Measurements from ENCODE around the gene TRANK1. TPM values are rescaled to one million over a fixed set of nuclear protein-coding genes. Genes with fewer than 3 reads are reported as not detected.

Gene TRANK1
- total RNA-seq, 1 donor from 2014 or later, result 11.3 TPM

DNA sequence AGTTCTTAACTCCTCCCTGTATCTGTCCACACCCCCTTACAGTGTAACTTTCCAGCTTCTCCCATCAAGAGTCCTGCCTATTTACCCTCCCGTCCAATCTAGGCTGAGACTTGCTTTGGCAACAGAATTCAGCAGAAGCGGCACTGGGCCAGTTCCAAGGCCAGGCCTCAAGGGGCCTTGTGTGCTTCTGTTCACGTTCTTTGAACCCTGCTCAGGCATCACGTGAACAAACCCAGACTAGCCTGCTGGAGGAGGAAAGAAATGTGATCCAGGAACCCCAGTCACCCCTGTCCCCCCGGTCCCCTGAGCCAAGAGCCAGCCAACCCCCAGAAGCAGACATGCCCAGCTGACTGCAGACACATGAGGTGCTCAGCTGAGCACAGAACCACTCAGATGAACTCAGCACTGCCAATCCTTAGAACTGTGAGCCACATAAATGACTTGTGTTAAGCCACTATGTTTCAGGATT, 104.4 kb downstream of the TRANK1 start:
- TF ChIP-seq, protein P1, sequence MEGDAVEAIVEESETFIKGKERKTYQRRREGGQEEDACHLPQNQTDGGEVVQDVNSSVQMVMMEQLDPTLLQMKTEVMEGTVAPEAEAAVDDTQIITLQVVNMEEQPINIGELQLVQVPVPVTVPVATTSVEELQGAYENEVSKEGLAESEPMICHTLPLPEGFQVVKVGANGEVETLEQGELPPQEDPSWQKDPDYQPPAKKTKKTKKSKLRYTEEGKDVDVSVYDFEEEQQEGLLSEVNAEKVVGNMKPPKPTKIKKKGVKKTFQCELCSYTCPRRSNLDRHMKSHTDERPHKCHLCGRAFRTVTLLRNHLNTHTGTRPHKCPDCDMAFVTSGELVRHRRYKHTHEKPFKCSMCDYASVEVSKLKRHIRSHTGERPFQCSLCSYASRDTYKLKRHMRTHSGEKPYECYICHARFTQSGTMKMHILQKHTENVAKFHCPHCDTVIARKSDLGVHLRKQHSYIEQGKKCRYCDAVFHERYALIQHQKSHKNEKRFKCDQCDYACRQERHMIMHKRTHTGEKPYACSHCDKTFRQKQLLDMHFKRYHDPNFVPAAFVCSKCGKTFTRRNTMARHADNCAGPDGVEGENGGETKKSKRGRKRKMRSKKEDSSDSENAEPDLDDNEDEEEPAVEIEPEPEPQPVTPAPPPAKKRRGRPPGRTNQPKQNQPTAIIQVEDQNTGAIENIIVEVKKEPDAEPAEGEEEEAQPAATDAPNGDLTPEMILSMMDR (conservative IDR thresholded peaks at IDR 0.05), result no peak
- no peaks in the 10 kb centered on the region for H3K4me1 Mint-ChIP-seq
- no peak for DNase-seq (ENCODE audit: low read depth, low spot score)
- H3K4me3 Mint-ChIP-seq, result no peak overlapping the region
- no peaks in the 10 kb centered on the region for H3K27me3 Mint-ChIP-seq (ENCODE audit: low read depth)
- peaks cover 16% of the 10 kb centered on the region for H3K9me3 Mint-ChIP-seq
- H3K36me3 Mint-ChIP-seq (ENCODE audit: low read depth), result peaks cover 29% of the 10 kb centered on the region
- peak overlapping the region; percentile 24 for H3K27ac Mint-ChIP-seq (ENCODE audit: unreplicated experiment)

DNA sequence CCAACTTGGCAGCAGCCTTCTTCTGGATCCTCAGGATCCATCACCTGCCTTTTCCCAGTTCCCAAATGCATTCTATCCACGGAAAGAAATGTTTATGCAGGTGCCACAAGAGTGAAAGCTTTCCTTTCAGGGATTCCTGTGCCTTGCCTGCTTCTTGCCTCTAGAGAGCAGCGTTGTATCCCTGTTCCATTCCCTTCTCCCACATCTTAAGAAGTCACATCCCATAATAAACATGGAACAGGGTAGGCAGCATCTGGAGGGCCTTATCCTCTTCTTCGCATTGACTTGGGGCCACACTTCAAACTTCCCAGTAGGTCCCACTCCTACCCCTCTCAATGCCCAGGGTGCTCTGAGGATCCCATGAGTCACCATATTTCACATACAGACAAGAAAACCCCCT, 107.8 kb downstream of the TRANK1 start:
- peaks cover 8% of the 10 kb centered on the region for H3K9me3 Mint-ChIP-seq
- H3K4me3 Mint-ChIP-seq, result no peak overlapping the region
- peaks cover 19% of the 10 kb centered on the region for H3K36me3 Mint-ChIP-seq (ENCODE audit: low read depth)
- TF ChIP-seq, protein P1 (conservative IDR thresholded peaks at IDR 0.05), result no peak
- no peaks in the 10 kb centered on the region for H3K4me1 Mint-ChIP-seq
- H3K27me3 Mint-ChIP-seq (ENCODE audit: low read depth), result no peaks in the 10 kb centered on the region
- DNase-seq (ENCODE audit: low read depth, low spot score), result no peak
- H3K27ac Mint-ChIP-seq (ENCODE audit: unreplicated experiment), result no peak overlapping the region

DNA sequence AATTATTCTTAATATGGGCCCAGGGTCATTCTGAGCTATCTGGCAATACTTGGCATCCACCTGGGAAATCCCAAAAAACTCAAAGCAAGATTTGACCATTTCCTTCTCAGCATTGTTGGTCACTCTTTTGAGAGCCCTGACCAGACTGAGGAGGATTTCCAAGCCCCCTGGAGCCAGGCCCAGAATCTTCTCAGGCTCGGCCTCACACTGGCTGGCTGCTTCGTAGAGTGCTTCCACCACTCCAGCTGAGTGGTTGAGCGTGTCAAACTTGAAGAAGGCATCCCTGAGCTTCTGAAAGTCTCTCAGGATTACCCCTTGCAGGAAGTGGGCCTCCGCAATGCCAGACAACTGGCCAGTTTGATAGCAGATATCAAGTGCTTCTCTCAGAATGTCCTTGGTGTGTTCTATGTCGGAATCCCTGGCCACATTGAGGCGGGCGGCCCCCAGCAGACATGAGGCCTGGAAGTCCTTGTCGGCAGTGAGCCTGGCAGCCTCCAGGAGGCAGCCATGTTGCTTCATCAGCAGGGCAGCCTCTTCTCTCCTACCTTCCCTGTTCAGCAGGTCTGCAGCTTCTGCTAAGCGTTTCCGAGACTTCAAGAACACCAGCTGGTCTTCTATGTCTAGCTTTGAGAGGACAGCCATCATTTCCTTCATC, 111.6 kb downstream of the TRANK1 start:
- TF ChIP-seq, protein P1 (conservative IDR thresholded peaks at IDR 0.05), result no peak
- Mint-ChIP-seq H3K36me3 (ENCODE audit: low read depth) (peaks cover 19% of the 10 kb centered on the region), H3K4me3 (no peak overlapping the region), H3K27ac (ENCODE audit: unreplicated experiment) (no peak overlapping the region), H3K9me3 (no peaks in the 10 kb centered on the region), H3K4me1 (no peaks in the 10 kb centered on the region), H3K27me3 (ENCODE audit: low read depth) (no peaks in the 10 kb centered on the region)
- no peak for DNase-seq (ENCODE audit: low read depth, low spot score)

DNA sequence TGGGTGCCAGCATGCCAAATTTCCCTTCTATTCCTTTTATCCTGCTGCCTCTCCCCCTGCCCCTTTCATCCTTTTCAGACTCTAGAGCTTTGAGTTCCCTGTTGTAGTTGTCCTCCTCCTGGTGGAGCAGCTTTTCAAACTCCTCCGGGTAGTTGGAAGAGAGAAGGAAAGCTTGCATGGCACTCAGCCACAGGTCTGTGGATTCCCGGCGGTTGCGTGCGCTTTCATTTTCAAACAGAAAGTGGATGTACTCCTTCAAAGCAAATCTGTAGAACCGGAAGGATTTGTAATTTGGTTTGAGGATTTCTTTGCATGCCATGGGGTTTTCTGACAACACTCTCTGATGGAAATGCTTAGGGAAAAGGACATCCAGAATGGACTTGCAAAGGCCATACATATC, 112.4 kb downstream of the TRANK1 start:
- H3K4me1 Mint-ChIP-seq, result no peaks in the 10 kb centered on the region
- TF ChIP-seq, protein P1 (conservative IDR thresholded peaks at IDR 0.05), result no peak
- no peak overlapping the region for H3K27ac Mint-ChIP-seq (ENCODE audit: unreplicated experiment)
- H3K9me3 Mint-ChIP-seq, result no peaks in the 10 kb centered on the region
- peaks cover 19% of the 10 kb centered on the region for H3K36me3 Mint-ChIP-seq (ENCODE audit: low read depth)
- no peaks in the 10 kb centered on the region for H3K27me3 Mint-ChIP-seq (ENCODE audit: low read depth)
- no peak overlapping the region for H3K4me3 Mint-ChIP-seq
- DNase-seq (ENCODE audit: low read depth, low spot score), result no peak

DNA sequence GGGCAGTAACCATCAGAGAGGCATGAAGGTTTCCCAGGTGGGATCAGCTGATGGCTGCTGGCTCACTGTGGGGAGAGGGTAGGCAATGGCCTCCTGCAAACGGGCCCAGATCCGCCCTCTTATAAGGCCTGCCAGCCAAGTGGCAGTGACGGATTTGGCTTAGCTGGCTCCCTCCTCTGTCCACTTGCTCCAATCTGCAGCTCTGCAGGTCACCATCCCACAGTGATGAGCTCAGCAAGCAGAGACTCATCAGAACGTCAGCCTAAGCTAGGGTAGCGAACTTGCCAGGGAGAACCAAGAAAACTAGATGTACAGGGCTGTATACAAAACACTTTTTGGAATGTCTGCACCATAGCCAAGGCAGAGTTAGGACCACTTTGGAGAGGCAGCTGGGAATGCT, 117.7 kb downstream of the TRANK1 start:
- H3K4me1 Mint-ChIP-seq, result no peaks in the 10 kb centered on the region
- peak overlapping the region; percentile 84 for H3K27ac Mint-ChIP-seq (ENCODE audit: unreplicated experiment)
- H3K27me3 Mint-ChIP-seq (ENCODE audit: low read depth), result no peaks in the 10 kb centered on the region
- TF ChIP-seq, protein P1 (conservative IDR thresholded peaks at IDR 0.05), result no peak
- no peak overlapping the region for H3K4me3 Mint-ChIP-seq
- no peaks in the 10 kb centered on the region for H3K9me3 Mint-ChIP-seq
- H3K36me3 Mint-ChIP-seq (ENCODE audit: low read depth), result peaks cover 16% of the 10 kb centered on the region
- DNase-seq (ENCODE audit: low read depth, low spot score), result no peak

All from neural crest cell (in vitro differentiated cells).